ENCODE data around the gene NOS1AP.

DNA sequence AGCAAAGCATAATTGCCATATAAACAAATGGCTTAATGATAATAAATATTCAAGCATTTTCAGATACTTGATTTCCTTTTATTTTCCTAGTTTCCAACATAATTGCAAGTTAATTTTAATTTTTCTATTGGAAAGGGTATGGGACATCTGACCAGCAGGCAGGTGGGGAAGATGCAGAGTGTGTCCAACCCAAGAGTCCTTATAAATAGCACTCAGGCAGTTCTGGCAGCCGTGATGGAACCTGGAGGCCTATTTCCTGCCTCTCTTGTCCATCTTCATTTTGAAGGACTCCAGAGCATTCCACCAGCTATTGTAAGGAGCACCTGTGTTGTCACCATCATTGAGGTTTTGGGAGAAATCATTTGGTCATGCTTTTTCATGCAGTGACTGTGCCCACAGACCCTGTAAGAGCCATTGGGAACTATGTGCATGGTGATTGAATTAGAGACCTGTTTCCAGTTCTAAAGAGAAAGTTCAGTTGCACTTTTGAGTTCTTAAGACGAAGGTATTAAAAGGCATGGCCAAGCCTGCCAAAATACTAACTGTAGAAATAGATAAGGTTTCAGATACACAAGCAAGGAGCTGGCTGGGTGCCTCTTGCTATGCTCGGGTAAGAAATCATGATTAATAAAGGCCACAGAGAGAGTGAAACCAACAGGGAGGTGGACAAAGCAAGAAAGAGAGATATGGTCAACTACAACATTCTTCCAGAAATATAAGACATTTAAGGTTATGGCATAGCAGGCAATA lies 214.9 kb downstream of the NOS1AP start:
- TF ChIP-seq EZH2 (IDR thresholded peaks at IDR 0.05; ENCODE audit: low read depth, unreplicated experiment): no peak
- TF ChIP-seq, protein P1, sequence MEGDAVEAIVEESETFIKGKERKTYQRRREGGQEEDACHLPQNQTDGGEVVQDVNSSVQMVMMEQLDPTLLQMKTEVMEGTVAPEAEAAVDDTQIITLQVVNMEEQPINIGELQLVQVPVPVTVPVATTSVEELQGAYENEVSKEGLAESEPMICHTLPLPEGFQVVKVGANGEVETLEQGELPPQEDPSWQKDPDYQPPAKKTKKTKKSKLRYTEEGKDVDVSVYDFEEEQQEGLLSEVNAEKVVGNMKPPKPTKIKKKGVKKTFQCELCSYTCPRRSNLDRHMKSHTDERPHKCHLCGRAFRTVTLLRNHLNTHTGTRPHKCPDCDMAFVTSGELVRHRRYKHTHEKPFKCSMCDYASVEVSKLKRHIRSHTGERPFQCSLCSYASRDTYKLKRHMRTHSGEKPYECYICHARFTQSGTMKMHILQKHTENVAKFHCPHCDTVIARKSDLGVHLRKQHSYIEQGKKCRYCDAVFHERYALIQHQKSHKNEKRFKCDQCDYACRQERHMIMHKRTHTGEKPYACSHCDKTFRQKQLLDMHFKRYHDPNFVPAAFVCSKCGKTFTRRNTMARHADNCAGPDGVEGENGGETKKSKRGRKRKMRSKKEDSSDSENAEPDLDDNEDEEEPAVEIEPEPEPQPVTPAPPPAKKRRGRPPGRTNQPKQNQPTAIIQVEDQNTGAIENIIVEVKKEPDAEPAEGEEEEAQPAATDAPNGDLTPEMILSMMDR (conservative IDR thresholded peaks at IDR 0.05; ENCODE audit: low read depth in 2 of 2): no peak
- TF ChIP-seq POLR2AphosphoS5 (IDR thresholded peaks at IDR 0.05; ENCODE audit: low read depth): no peak
- TF ChIP-seq, protein P2, sequence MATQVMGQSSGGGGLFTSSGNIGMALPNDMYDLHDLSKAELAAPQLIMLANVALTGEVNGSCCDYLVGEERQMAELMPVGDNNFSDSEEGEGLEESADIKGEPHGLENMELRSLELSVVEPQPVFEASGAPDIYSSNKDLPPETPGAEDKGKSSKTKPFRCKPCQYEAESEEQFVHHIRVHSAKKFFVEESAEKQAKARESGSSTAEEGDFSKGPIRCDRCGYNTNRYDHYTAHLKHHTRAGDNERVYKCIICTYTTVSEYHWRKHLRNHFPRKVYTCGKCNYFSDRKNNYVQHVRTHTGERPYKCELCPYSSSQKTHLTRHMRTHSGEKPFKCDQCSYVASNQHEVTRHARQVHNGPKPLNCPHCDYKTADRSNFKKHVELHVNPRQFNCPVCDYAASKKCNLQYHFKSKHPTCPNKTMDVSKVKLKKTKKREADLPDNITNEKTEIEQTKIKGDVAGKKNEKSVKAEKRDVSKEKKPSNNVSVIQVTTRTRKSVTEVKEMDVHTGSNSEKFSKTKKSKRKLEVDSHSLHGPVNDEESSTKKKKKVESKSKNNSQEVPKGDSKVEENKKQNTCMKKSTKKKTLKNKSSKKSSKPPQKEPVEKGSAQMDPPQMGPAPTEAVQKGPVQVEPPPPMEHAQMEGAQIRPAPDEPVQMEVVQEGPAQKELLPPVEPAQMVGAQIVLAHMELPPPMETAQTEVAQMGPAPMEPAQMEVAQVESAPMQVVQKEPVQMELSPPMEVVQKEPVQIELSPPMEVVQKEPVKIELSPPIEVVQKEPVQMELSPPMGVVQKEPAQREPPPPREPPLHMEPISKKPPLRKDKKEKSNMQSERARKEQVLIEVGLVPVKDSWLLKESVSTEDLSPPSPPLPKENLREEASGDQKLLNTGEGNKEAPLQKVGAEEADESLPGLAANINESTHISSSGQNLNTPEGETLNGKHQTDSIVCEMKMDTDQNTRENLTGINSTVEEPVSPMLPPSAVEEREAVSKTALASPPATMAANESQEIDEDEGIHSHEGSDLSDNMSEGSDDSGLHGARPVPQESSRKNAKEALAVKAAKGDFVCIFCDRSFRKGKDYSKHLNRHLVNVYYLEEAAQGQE (IDR thresholded peaks at IDR 0.05; ENCODE audit: unreplicated experiment): no peak
- TF ChIP-seq, protein P3, sequence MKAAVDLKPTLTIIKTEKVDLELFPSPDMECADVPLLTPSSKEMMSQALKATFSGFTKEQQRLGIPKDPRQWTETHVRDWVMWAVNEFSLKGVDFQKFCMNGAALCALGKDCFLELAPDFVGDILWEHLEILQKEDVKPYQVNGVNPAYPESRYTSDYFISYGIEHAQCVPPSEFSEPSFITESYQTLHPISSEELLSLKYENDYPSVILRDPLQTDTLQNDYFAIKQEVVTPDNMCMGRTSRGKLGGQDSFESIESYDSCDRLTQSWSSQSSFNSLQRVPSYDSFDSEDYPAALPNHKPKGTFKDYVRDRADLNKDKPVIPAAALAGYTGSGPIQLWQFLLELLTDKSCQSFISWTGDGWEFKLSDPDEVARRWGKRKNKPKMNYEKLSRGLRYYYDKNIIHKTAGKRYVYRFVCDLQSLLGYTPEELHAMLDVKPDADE (IDR thresholded peaks at IDR 0.05): no peak
- no peak for TF ChIP-seq ZNF114 (CRISPR knock-in tag; IDR thresholded peaks at IDR 0.05)
- no peak for TF ChIP-seq STAT1 (IDR thresholded peaks at IDR 0.05; ENCODE audit: unreplicated experiment)
